GM12878 (cell line): Measurements from ENCODE around the gene PHF1. TPM values are rescaled to one million over a fixed set of nuclear protein-coding genes. Genes with fewer than 3 reads are reported as not detected.

Experiments used
- ASH2L ChIP-seq: fragments of 300-600, 200-600 bp; sonication (generic); IDR thresholded peaks from 2 replicates; pipeline ENCODE4 v1.6.1; 2017; ENCODE audit warnings: low read depth, mild to moderate bottlenecking, borderline replicate concordance
- ATF7 ChIP-seq: fragments of 450-650 bp; IDR thresholded peaks from 2 replicates; pipeline ENCODE4 v1.6.1; 2016; ENCODE audit warnings: low read depth, mild to moderate bottlenecking
- BACH1 ChIP-seq: fragments of 450-650 bp; IDR thresholded peaks from 2 replicates; pipeline ENCODE4 v1.6.1; 2017; ENCODE audit warnings: mild to moderate bottlenecking, borderline replicate concordance
- BCL11A ChIP-seq: IDR thresholded peaks from 2 replicates; pipeline ENCODE4 v1.6.1; 2011; ENCODE audit warnings: low read depth, low read length
- CEBPB ChIP-seq, 2 experiments: fragments of 150-350 bp in 1 of 2; IDR thresholded peaks; 2 replicates each; pipeline ENCODE4 v1.6.1; 2012 to 2014; ENCODE audit warnings: low read depth in 2 of 2, low read length in 2 of 2, borderline replicate concordance in 1 of 2, inconsistent platforms in 1 of 2
- ETV6 ChIP-seq, 2 experiments: fragments of 450-650 bp in 1 of 2; IDR thresholded peaks in 1 of 2; conservative IDR thresholded peaks in 1 of 2; 2 replicates each; pipeline ENCODE4 v1.6.1; 2014; ENCODE audit warnings: antibody characterized with exemption in 1 of 2, borderline replicate concordance in 1 of 2, low read depth in 1 of 2, mild to moderate bottlenecking in 1 of 2, moderate library complexity in 1 of 2
- FOS ChIP-seq: IDR thresholded peaks from 3 replicates; pipeline ENCODE4 v1.6.1; 2011; ENCODE audit warnings: borderline replicate concordance; ENCODE audit not compliant: insufficient read length; ENCODE audit errors: extremely low read depth
- FOXK2 ChIP-seq: fragments of 450-650 bp; IDR thresholded peaks from 2 replicates; pipeline ENCODE4 v1.6.1; 2017; ENCODE audit warnings: mild to moderate bottlenecking, moderate library complexity
- IRF4 ChIP-seq: IDR thresholded peaks from 2 replicates; pipeline ENCODE4 v1.6.1; 2011; ENCODE audit warnings: low read depth, low read length
- NFYA ChIP-seq: IDR thresholded peaks from 2 replicates; pipeline ENCODE4 v1.6.1; 2011; ENCODE audit warnings: low read depth, mild to moderate bottlenecking, low read length, improper control_type of control experiment, borderline replicate concordance
- SMARCA5 ChIP-seq: fragments of 450-650 bp; IDR thresholded peaks from 2 replicates; pipeline ENCODE4 v1.6.1; 2017; ENCODE audit warnings: mild to moderate bottlenecking
- TARDBP ChIP-seq: IDR thresholded peaks from 2 replicates; pipeline ENCODE4 v1.6.1; 2016; ENCODE audit warnings: borderline replicate concordance
- ZBTB33 ChIP-seq: fragments of 450-650 bp; IDR thresholded peaks from 2 replicates; pipeline ENCODE4 v1.6.1; 2017; ENCODE audit warnings: mild to moderate bottlenecking
- polyA plus RNA-seq, 11 experiments: library from polyadenylated mRNA; depleted of rRNA in 4 of 11; unstranded in 6 of 11; stranded (reverse) in 5 of 11; fragments of >200 nt; fragmentation: Nextera tagmentation in 4 of 11; fragmentation: Illumina TruSeq in 1 of 11; extraction: Ambion mirVana in 4 of 11; extraction: Trizol in 1 of 11; gene quantifications; 1 replicate in 1 of 11; 2 replicates in 10 of 11; pipeline versions ENCODE4 v1.2.1 to v1.2.3, GENCODE V29; 2011 to 2016; ENCODE audit warnings: inconsistent platforms in 2 of 11, missing spikeins in 2 of 11, low read depth in 1 of 11
- total RNA-seq, 4 experiments: library from RNA; depleted of rRNA in 3 of 4; stranded (reverse); fragments of >200 nt in 3 of 4; fragmentation: Illumina TruSeq in 1 of 4; extraction: Trizol in 1 of 4; gene quantifications; 2 replicates each; pipeline versions ENCODE4 v1.2.1 to v1.2.3, GENCODE V29; 2013 to 2021
- TF ChIP-seq, protein P1 (sequence below): fragments of 450-650 bp; conservative IDR thresholded peaks from 2 replicates; pipeline ENCODE4 v1.6.1; 2017; ENCODE audit warnings: mild to moderate bottlenecking, moderate library complexity
- TF ChIP-seq, protein P2 (sequence below): fragments of 450-650 bp; IDR thresholded peaks from 2 replicates; pipeline ENCODE4 v1.6.1; 2017; ENCODE audit warnings: low read depth, mild to moderate bottlenecking, moderate library complexity
- TF ChIP-seq, protein P3 (sequence below): fragments of 450-650 bp; IDR thresholded peaks from 2 replicates; pipeline ENCODE4 v1.6.1; 2017; ENCODE audit warnings: mild to moderate bottlenecking, low read depth, inconsistent platforms; ENCODE audit not compliant: poor library complexity, severe bottlenecking
- TF ChIP-seq, protein P4 (sequence below): fragments of 450-650 bp; formaldehyde crosslinking; IDR thresholded peaks from 2 replicates; pipeline ENCODE4 v1.4.0; 2020; ENCODE audit warnings: mild to moderate bottlenecking, moderate library complexity

Gene PHF1
- total and polyA plus RNA-seq, 10 of the 15 experiments (the other 5 are each of a cell fraction or from before 2014, with no cell fraction given) = 1.3 to 17.8 (median 6.2) TPM

GRCh38 chr6:33418690-33419291 is 8.0 kb downstream of the PHF1 start (continued):
- TF ChIP-seq, protein P1, sequence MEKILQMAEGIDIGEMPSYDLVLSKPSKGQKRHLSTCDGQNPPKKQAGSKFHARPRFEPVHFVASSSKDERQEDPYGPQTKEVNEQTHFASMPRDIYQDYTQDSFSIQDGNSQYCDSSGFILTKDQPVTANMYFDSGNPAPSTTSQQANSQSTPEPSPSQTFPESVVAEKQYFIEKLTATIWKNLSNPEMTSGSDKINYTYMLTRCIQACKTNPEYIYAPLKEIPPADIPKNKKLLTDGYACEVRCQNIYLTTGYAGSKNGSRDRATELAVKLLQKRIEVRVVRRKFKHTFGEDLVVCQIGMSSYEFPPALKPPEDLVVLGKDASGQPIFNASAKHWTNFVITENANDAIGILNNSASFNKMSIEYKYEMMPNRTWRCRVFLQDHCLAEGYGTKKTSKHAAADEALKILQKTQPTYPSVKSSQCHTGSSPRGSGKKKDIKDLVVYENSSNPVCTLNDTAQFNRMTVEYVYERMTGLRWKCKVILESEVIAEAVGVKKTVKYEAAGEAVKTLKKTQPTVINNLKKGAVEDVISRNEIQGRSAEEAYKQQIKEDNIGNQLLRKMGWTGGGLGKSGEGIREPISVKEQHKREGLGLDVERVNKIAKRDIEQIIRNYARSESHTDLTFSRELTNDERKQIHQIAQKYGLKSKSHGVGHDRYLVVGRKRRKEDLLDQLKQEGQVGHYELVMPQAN = 0 out of 2 replicates have a peak, but pooled peaks have one; percentile 1
- TF ChIP-seq BACH1 = 0 out of 2 replicates have a peak, but pooled peaks have one; percentile 25
- TF ChIP-seq ATF7 = peak; percentile 92
- TF ChIP-seq SMARCA5 = peak; percentile 67; the same call in 1 of the 2 replicates
- no peak for TF ChIP-seq FOXK2
- TF ChIP-seq FOS = no peak
- TF ChIP-seq IRF4 = no peak
- TF ChIP-seq, protein P2, sequence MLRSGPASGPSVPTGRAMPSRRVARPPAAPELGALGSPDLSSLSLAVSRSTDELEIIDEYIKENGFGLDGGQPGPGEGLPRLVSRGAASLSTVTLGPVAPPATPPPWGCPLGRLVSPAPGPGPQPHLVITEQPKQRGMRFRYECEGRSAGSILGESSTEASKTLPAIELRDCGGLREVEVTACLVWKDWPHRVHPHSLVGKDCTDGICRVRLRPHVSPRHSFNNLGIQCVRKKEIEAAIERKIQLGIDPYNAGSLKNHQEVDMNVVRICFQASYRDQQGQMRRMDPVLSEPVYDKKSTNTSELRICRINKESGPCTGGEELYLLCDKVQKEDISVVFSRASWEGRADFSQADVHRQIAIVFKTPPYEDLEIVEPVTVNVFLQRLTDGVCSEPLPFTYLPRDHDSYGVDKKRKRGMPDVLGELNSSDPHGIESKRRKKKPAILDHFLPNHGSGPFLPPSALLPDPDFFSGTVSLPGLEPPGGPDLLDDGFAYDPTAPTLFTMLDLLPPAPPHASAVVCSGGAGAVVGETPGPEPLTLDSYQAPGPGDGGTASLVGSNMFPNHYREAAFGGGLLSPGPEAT = no peak
- no peak for TF ChIP-seq ASH2L
- TF ChIP-seq, protein P3, sequence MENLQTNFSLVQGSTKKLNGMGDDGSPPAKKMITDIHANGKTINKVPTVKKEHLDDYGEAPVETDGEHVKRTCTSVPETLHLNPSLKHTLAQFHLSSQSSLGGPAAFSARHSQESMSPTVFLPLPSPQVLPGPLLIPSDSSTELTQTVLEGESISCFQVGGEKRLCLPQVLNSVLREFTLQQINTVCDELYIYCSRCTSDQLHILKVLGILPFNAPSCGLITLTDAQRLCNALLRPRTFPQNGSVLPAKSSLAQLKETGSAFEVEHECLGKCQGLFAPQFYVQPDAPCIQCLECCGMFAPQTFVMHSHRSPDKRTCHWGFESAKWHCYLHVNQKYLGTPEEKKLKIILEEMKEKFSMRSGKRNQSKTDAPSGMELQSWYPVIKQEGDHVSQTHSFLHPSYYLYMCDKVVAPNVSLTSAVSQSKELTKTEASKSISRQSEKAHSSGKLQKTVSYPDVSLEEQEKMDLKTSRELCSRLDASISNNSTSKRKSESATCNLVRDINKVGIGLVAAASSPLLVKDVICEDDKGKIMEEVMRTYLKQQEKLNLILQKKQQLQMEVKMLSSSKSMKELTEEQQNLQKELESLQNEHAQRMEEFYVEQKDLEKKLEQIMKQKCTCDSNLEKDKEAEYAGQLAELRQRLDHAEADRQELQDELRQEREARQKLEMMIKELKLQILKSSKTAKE = no peak
- no peak for TF ChIP-seq ETV6 (conservative IDR thresholded peaks at IDR 0.05 in 1 of 2, IDR thresholded peaks at IDR 0.05 in 1 of 2; ENCODE audit: borderline replicate concordance in 1 of 2, low read depth in 1 of 2)
- TF ChIP-seq ZBTB33 = no peak
- no peak for TF ChIP-seq CEBPB (IDR thresholded peaks at IDR 0.05; ENCODE audit: borderline replicate concordance in 1 of 2, low read depth in 2 of 2, low read length in 2 of 2)
- TF ChIP-seq, protein P4, sequence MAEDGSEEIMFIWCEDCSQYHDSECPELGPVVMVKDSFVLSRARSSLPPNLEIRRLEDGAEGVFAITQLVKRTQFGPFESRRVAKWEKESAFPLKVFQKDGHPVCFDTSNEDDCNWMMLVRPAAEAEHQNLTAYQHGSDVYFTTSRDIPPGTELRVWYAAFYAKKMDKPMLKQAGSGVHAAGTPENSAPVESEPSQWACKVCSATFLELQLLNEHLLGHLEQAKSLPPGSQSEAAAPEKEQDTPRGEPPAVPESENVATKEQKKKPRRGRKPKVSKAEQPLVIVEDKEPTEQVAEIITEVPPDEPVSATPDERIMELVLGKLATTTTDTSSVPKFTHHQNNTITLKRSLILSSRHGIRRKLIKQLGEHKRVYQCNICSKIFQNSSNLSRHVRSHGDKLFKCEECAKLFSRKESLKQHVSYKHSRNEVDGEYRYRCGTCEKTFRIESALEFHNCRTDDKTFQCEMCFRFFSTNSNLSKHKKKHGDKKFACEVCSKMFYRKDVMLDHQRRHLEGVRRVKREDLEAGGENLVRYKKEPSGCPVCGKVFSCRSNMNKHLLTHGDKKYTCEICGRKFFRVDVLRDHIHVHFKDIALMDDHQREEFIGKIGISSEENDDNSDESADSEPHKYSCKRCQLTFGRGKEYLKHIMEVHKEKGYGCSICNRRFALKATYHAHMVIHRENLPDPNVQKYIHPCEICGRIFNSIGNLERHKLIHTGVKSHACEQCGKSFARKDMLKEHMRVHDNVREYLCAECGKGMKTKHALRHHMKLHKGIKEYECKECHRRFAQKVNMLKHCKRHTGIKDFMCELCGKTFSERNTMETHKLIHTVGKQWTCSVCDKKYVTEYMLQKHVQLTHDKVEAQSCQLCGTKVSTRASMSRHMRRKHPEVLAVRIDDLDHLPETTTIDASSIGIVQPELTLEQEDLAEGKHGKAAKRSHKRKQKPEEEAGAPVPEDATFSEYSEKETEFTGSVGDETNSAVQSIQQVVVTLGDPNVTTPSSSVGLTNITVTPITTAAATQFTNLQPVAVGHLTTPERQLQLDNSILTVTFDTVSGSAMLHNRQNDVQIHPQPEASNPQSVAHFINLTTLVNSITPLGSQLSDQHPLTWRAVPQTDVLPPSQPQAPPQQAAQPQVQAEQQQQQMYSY (CRISPR knock-in tag) = no peak
- TF ChIP-seq TARDBP = no peak
- no peak for TF ChIP-seq BCL11A
- TF ChIP-seq NFYA = no peak
